HG02852 (cell line): ENCODE results near the gene MMP8.
A peak's percentile ranks its signal among the peaks of the same experiment; 100 is the strongest.

Experiments
- ATAC-seq: cut with Tn5 transposase; IDR thresholded peaks from one replicate; pipeline ENCODE4 v1.9.1; 2021; ENCODE audit warnings: mild to moderate bottlenecking, moderate library complexity; ENCODE audit not compliant: unreplicated experiment

MMP8 gene

GRCh38 chr11:102727890-102728289 lies 3.1 kb upstream of the MMP8 start:
- ATAC-seq: no peak

DNA sequence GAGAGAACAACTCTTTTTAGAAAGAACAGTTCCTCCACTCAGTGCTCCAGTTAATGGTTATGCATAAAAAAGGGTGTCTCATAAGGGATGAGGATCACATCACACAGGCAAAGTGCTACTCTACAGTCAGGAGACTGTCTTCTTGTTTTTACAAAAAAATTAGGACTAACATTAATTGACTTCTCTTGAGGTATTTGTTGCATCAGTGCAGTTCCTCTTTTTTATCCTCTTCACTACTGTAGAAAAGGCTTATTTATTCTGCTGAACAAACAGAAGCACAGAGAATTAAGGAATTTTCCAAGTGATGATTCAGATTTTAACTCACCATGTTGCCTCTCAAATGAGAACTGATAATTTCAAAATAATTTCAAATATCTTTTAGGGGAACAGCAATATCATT lies 1.9 kb downstream of the MMP8 start:
- ATAC-seq: no peak

GRCh38 chr11:102719620-102720277 lies 5.0 kb downstream of the MMP8 start:
- ATAC-seq: no peak

DNA sequence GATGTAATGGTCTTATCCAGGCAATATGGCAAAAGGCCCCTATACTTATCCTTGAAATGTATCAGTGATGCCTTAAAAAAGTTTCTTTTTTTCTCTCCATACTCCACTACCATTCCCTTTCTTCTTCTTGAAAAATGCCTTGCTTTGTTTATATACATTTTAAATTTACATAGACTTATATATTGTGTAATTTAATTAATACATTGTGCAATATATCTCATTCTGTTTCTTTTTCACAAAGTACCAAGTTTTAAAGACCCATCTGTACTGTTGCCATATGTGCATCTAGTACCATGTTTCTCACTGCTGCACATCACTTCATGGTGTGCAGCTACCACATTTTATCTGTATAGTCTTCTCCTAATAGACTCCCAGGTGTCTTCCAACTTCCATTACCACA lies 7.5 kb downstream of the MMP8 start:
- ATAC-seq: no peak

GRCh38 chr11:102716527-102716926 lies 8.2 kb downstream of the MMP8 start:
- peak; percentile 72 for ATAC-seq

DNA sequence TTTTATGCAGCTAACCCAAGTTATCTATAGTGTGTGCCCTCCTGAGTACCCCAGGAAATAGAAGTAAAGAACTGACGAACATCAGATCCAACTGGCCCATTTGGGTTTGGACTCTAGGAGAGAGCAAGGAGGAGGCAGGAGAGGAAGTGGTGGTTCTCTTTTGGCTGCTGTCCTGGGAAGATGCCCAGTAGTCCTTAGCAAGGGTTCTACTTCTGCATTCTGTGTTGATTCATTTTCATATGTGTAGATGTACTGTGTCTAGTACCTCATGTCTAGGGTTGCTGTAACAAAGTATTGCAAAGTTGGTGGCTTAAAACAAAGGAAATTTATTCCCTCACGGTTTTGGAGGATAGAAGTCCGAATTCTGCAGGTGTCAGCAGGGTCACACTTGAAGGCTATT lies 12.6 kb downstream of the MMP8 start:
- ATAC-seq: no peak

GRCh38 chr11:102709201-102709945 lies 15.4 kb downstream of the MMP8 start:
- ATAC-seq: no peak

DNA sequence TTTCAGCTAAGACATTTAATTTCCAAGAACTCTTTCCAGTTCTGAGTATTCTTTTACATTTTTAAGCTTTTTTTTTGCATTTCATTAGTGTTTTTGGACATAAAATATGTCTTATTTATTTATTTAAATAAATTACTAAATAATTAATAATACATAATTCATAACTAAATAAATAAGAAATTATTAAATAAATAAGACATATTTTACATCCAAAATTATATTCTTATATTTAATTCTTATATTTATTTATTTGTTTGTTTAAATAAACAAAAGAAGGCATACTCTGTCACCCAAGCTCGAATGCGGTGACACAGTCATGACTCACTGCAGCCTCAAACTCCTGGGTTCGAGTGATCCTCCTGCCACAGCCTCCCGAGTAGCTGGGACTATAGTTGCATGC lies 16.1 kb downstream of the MMP8 start:
- ATAC-seq: no peak

- ATAC-seq: no peak
These were observed 19.1 kb downstream of the MMP8 start, which contains the start of gene MMP27 for GRCh38 chr11:102705626-102706025. Gene MMP27, minus strand, starts transcription at chr11:102705769. Its CDS starts 55 bp downstream, at chr11:102705714.

DNA sequence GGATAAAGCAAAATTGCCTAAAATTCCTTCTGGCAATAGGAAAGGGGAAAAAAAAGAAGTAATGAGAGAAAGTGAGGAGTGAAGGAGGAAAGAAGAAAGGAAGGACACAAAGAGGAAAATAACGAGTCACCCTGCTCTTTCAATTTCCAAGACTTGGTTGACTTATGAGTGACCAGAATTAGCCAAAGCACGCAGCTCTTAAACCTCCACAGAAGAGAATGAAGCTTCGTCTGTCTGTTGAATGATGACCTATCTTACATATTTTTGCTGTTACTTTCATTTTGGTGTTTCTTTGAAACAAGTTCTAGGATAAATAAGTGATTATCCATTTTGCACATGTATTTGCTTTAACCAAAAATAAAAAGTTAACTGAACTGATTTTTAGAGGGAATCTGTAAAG lies 19.9 kb downstream of the MMP8 start:
- no peak for ATAC-seq

- no peak for ATAC-seq
These were observed 20.8 kb downstream of the MMP8 start for GRCh38 chr11:102703826-102704493.

GRCh38 chr11:102695201-102695600 lies 29.6 kb downstream of the MMP8 start:
- ATAC-seq: no peak

DNA sequence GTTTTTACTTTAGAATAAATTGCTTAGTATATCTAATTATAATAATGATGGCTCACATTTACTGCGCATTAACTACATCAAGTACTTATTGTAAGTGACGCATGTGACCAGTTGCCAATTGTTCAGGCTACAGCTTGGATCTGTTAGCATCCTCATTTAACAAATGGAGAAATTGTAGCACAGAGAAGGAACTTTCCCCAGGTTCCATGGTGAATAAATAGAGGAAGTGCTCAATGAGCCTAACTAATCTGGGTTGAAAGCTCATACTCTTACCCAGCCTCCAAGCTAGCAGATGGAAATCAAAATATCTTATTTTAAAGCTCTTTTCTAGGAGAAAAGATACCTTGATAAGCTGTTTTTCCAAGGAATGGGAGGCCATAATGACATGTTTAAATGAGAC lies 39.0 kb downstream of the MMP8 start:
- no peak for ATAC-seq

DNA sequence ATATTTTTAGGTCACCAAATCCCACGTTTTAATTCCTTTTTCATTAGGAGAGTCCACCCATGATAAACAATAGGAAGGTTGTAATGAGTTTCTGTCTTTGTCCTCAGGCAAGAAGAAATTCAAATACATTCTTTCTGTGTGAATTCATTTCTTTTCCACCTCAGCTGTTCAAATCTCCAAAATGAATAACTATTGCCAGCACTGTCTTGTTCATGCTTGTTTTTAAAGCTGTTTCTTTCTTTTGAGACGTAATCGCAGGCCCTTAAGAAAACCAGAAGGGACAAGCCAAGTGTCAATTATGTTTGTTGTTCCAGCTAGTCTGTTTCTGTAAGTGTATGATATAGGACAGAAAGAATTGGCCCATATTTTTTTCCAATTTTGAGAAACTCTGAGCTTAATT lies 39.4 kb downstream of the MMP8 start:
- no peak for ATAC-seq

DNA sequence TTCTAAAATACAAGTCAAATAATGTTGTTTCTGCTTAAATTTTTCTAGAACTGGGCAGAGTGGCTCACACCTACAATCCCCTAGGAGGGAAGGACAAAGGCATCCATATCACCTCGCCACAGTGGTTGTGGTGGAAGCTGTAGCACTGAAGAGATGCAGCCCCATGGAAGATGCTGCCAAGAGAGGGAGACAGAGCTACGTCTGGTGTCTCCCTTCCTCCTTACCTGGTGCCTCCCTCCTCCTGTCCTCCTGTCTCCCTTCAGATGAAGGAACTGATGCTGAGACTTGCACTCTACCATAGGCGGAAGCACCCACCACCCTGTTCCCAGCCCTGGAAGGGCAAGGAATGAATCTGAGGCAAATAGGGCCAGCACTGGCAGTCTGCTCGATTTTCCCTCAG lies 41.5 kb downstream of the MMP8 start:
- ATAC-seq: no peak

DNA sequence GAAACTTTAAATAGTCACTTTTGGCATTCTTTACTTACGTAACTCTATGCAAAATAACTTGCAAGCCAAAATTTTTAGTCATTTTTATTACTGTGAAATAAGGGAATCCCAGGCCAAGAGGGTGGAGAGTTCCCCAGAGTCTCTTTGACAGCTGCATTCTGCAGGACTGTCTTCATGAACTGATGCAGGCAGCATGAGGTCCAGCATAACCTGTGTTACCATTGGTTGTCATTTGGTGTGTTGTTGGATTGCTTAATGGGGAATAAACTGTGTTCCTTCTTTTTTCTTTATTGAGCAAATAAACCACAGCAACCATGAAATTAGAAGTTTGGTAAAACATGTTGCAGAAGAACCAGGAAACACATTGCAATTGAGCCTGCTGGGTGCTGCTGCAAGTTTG lies 43.8 kb downstream of the MMP8 start:
- no peak for ATAC-seq

GRCh38 chr11:102678022-102678421 lies 46.7 kb downstream of the MMP8 start:
- ATAC-seq: no peak

GRCh38 chr11:102676084-102676483 lies 48.7 kb downstream of the MMP8 start:
- no peak for ATAC-seq

GRCh38 chr11:102669664-102670063 lies 55.1 kb downstream of the MMP8 start:
- ATAC-seq: peak; percentile 65

- ATAC-seq: peak; percentile 48
These were observed 58.3 kb downstream of the MMP8 start for GRCh38 chr11:102666331-102666957.

DNA sequence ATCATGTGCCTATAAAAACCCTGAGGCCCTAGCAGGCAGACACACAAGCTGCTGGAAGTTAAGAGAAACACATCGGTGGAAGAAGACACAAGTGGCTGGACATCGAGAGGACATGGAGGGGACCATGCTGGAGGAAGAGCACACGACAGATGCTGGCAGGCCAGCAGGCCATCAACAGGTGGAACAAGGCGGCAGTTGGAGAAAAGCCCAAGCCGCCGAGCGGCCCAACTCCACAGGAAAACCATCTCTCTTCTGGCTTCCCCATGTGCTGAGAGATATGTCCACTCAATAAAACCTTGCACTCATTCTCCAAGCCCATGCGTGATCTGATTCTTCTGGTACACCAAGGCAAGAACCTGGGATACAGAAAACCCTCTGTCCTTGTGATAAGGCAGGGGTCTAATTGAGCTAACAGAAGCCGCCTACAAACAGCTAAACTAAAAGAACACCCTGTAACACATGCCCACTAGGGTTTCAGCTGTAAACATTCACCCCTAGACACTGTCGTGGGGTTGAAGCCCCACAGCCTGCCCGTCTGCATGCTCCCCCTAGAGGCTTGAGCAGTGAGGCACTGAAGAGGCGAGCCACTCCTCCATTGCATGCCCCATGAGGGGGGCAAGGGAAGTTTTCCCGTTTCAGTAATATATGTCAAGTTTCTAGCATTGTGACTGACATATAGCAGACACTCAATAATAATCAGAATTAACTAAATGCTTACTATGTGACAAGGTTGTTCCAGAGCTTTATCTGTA lies 60.6 kb downstream of the MMP8 start:
- no peak for ATAC-seq
